NCI-H345 (cell line): ENCODE results near the gene KRT75.

ENCODE experiments used
- DNase-seq: peaks from one replicate; lab custom pipeline; 2025; lab: John Stamatoyannopoulos, UW

KRT75 gene

GRCh38 chr12:52391618-52392002, 42.6 kb downstream of the KRT75 start:
- peak; percentile 95 for DNase-seq

GRCh38 chr12:52390739-52391617, 43.2 kb downstream of the KRT75 start:
- DNase-seq = peak; percentile 12

- no peak for DNase-seq
Measured at GRCh38 chr12:52389313-52390207, 44.6 kb downstream of the KRT75 start.

GRCh38 chr12:52387859-52388258, 46.3 kb downstream of the KRT75 start:
- no peak for DNase-seq

GRCh38 chr12:52385226-52385702, 48.9 kb downstream of the KRT75 start, which contains the start of gene KRT84:
Gene KRT84 (minus strand): TSS chr12:52385652. CDS start chr12:52385585, 67 bp downstream.
- DNase-seq = no peak

- no peak for DNase-seq
Measured at GRCh38 chr12:52383331-52383730, 50.8 kb downstream of the KRT75 start.

GRCh38 chr12:52382854-52383253, 51.3 kb downstream of the KRT75 start:
- no peak for DNase-seq

GRCh38 chr12:52381206-52381605, 53.0 kb downstream of the KRT75 start:
- DNase-seq = no peak

- DNase-seq = peak; percentile 35
Measured at GRCh38 chr12:52380271-52380694, 53.9 kb downstream of the KRT75 start.

- DNase-seq = no peak
Measured at GRCh38 chr12:52379536-52379935, 54.6 kb downstream of the KRT75 start.

GRCh38 chr12:52378091-52378490, 56.1 kb downstream of the KRT75 start:
- no peak for DNase-seq

GRCh38 chr12:52377266-52377665, 56.9 kb downstream of the KRT75 start:
- DNase-seq = no peak
